Lower leg skin (tissue), 4 donors: ENCODE data around the gene ADAMTS6. TPM values are rescaled to one million over a fixed set of nuclear protein-coding genes. Genes with fewer than 3 reads are reported as not detected.

Experiments used
- DNase-seq, 2 donors: peaks; one replicate each; pipeline ENCODE4 v3.0.0-alpha.2; 2019; ENCODE audit warnings: low spot score in 2 of 2
- H3K4me3 ChIP-seq: fragments of 200-600 bp; sonication (generic); 2 replicates; pipeline ENCODE4 v1.5.1; 2017; ENCODE audit warnings: mild to moderate bottlenecking, low read depth; ENCODE audit not compliant: poor library complexity, severe bottlenecking
- POLR2A ChIP-seq, 2 donors: fragments of 450-650 bp; IDR thresholded peaks; one replicate each; pipeline ENCODE4 v1.6.1; 2016 to 2017; ENCODE audit warnings: antibody characterized with exemption in 2 of 2, mild to moderate bottlenecking in 1 of 2, moderate library complexity in 1 of 2
- WGBS, 2 donors: methylation state at CpG; one replicate each; pipeline ENCODE4 v1.1.5; 2018; 5-methylcytosine and 5-hydroxymethylcytosine counted together
- intact Hi-C: fragments of 100-400 bp; cut with DNase I; formaldehyde crosslinking; loops from one replicate; pipeline ENCODE4 v1.15.0; 2023; ENCODE audit warnings: low total_unique reads
- total RNA-seq, 4 donors: library from RNA; depleted of rRNA; stranded (reverse); fragments of >200 nt; gene quantifications; one replicate each; pipeline ENCODE4 v1.1.0, GENCODE V29; 2016
- TF ChIP-seq, protein P1 (sequence below), 3 donors: fragments of 450-650 bp; IDR thresholded peaks; one replicate each; pipeline ENCODE4 v1.5.1; 2016; ENCODE audit warnings: antibody characterized with exemption in 3 of 3, mild to moderate bottlenecking in 3 of 3, moderate library complexity in 2 of 3

Gene ADAMTS6
- total RNA-seq, 4 donors from 2014 or later, result 0.42 to 1.1 (median 0.82) TPM

DNA sequence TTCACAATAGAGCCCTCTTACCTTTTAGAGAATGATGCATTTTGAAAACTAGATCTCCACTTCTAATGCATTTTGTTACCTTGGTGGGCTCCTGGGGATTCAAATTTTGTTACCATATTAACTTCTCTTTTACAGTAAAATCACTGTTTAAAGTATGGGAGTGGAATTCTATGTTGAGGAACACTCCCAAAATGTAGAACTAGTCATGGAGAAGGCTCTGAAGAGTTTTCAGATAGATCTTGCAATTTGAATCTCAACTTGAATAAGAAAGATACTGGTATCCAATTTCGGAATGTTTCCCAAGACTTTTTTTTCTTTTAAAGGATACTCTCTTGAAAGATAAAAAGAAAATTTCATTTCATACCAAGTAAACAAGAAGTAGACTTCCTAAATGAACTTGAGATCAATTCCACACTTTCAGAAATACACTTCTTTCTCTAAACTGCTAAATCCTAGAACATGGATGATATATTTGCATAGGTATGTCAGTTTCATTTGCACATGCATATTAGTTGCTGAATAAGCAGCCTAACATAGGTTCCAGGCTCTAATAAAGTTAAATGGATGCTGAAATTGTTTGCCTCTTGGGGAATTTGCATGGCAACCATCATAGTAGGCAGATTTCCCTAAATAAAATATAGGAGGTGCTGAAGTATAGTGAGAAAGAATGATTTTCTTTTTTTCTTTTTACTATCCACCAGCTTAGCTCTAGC is 205.4 kb downstream of the ADAMTS6 start:
- H3K4me3 ChIP-seq, result no peak overlapping the region
- intact Hi-C loops, result no loop called here
- no peak for DNase-seq
- TF ChIP-seq POLR2A (IDR thresholded peaks at IDR 0.05), result no peak
- TF ChIP-seq, protein P1, sequence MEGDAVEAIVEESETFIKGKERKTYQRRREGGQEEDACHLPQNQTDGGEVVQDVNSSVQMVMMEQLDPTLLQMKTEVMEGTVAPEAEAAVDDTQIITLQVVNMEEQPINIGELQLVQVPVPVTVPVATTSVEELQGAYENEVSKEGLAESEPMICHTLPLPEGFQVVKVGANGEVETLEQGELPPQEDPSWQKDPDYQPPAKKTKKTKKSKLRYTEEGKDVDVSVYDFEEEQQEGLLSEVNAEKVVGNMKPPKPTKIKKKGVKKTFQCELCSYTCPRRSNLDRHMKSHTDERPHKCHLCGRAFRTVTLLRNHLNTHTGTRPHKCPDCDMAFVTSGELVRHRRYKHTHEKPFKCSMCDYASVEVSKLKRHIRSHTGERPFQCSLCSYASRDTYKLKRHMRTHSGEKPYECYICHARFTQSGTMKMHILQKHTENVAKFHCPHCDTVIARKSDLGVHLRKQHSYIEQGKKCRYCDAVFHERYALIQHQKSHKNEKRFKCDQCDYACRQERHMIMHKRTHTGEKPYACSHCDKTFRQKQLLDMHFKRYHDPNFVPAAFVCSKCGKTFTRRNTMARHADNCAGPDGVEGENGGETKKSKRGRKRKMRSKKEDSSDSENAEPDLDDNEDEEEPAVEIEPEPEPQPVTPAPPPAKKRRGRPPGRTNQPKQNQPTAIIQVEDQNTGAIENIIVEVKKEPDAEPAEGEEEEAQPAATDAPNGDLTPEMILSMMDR (IDR thresholded peaks at IDR 0.05), result no peak
- WGBS, 2 donors, result 68 to 77% methylated on average over 1 of the region's 1 CpG

DNA sequence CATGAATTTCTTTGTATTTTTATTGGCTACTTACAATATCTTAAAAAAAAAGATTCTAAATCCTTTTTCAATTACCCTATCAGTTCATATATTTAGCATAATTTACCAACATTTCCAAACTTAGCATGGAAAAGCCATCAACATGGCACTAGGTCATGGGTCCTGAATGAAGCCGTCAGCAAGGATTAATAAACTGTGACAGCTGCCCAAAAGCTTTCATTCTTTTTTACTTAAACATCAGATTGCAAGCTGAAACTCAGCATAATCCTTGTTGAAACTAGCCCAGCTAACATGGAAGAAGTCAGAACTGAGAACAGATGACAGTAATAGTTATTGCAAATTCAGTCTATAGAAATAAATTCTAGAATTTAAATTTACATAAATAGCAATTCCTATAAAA is 209.8 kb downstream of the ADAMTS6 start:
- no peak for DNase-seq
- intact Hi-C loops, result no loop called here
- TF ChIP-seq, protein P1 (IDR thresholded peaks at IDR 0.05), result no peak
- no peak for TF ChIP-seq POLR2A (IDR thresholded peaks at IDR 0.05)
- 55 to 56% methylated on average over 1 of the region's 1 CpG for WGBS, 2 donors
- H3K4me3 ChIP-seq, result no peak overlapping the region

DNA sequence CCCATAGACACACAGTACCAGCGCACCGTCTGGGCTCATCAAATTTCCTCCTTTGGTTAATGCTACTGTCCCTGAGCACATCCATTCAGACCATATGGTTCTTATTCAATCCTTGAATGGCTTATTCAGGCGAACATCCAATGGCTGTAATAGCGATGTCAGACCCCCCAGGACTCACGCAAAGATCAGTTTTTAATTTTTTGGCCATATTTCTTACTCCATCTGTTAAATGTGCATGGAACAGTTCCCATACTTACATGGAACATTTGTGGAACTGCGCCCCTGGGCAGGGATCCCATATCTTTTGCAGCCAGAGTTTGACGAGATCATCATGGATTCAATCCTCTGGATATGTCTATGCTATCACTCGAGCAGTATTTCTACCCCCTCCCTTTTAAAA is 213.2 kb downstream of the ADAMTS6 start:
- TF ChIP-seq, protein P1 (IDR thresholded peaks at IDR 0.05), result no peak
- TF ChIP-seq POLR2A (IDR thresholded peaks at IDR 0.05), result no peak
- intact Hi-C loops, result no loop called here
- no peak overlapping the region for H3K4me3 ChIP-seq
- DNase-seq, result no peak
- 53 to 55% methylated on average over 8 of the region's 8 CpGs for WGBS, 2 donors

DNA sequence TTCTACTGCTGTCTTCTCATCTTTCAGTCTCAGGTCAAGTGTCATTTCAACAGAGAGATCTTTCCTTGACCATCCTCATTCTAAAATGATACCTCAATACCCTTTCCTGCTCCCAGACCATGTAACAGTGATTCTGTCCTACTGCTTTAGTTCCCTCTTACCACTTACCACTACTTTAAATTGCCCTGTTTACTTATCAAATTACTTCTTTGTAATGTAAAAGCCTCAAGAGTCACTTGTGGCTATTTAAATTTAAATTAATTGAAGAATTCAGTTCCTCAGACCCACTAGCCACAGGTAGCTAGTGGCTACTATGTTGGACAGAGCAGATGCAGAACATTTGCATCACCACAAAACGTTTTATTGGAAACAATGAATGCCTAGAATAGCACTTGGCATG is 217.3 kb downstream of the ADAMTS6 start:
- intact Hi-C loops, result no loop called here
- no peak overlapping the region for H3K4me3 ChIP-seq
- 25 to 32% methylated on average over 1 of the region's 1 CpG for WGBS, 2 donors
- TF ChIP-seq, protein P1 (IDR thresholded peaks at IDR 0.05), result no peak
- TF ChIP-seq POLR2A (IDR thresholded peaks at IDR 0.05), result no peak
- no peak for DNase-seq

DNA sequence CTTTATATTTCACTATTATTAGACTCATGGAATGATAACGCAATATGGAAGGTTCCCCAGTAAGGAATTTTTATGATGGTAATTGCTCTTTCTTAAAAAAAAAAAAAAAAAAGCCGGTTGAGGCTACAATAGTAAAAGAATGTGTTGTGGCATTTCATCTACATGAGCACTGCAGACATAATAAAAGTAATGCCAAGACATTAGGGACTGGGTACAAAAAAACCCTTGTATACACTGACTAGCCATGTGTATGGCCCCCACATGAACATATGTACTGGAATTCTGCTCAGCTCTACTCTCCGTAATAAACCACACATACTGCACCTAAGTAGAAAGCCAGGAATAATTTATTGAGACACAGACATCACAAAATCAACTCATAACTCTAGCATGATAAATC is 218.4 kb downstream of the ADAMTS6 start:
- TF ChIP-seq POLR2A (IDR thresholded peaks at IDR 0.05), result no peak
- TF ChIP-seq, protein P1 (IDR thresholded peaks at IDR 0.05), result no peak
- 61 to 63% methylated on average over 3 of the region's 3 CpGs for WGBS, 2 donors
- intact Hi-C loops, result no loop called here

DNA sequence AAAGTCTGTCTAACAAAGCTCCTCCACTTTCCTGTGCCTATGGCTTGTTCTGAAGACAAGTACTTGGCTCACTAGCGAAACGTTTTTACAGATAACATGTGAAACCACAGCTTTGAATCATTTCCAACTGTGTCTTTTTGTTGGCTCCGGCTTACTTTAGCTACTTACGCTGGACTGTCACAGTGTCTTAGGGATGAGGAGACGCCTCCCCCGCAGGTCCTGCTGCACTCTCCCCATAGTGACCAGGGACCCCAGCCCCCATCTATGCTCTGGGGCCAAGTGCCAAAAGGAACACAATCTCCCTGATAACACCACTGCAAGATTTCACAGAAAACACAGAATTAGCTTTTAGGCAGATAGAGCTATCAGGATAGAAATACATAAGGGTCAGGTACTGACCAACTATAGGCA is 219.1 kb downstream of the ADAMTS6 start:
- TF ChIP-seq POLR2A (IDR thresholded peaks at IDR 0.05), result no peak
- TF ChIP-seq, protein P1 (IDR thresholded peaks at IDR 0.05), result no peak
- no peak for DNase-seq
- intact Hi-C loops, result no loop called here
- WGBS, 2 donors, result 26 to 31% methylated on average over 6 of the region's 6 CpGs
- H3K4me3 ChIP-seq, result no peak overlapping the region

More for the DNA sequence above, 218.4 kb downstream of the ADAMTS6 start:
- DNase-seq, result no peak
- no peak overlapping the region for H3K4me3 ChIP-seq
